T-helper 1 cell (primary cell): Measurements from ENCODE around the gene SLC25A38.
A peak's percentile ranks its signal among the peaks of the same experiment; 100 is the strongest.
"Not testable (repeated sequence)": the region's sequence is repeated elsewhere in the genome, so short reads cannot be mapped to it uniquely, and the experiment has no call there.

Experiments used
- DNase-seq, 5 donors: peaks; one replicate each; pipeline ENCODE4 v3.0.0-alpha.2; 2012 to 2020
- total RNA-seq, 4 donors: gene quantifications; one replicate each; lab custom pipeline; 2026; lab: John Stamatoyannopoulos, UW

Gene SLC25A38, protein sequence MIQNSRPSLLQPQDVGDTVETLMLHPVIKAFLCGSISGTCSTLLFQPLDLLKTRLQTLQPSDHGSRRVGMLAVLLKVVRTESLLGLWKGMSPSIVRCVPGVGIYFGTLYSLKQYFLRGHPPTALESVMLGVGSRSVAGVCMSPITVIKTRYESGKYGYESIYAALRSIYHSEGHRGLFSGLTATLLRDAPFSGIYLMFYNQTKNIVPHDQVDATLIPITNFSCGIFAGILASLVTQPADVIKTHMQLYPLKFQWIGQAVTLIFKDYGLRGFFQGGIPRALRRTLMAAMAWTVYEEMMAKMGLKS
- total RNA-seq: 64.8 to 85.9 (median 70.1) reads per million in 4 donors

DNA sequence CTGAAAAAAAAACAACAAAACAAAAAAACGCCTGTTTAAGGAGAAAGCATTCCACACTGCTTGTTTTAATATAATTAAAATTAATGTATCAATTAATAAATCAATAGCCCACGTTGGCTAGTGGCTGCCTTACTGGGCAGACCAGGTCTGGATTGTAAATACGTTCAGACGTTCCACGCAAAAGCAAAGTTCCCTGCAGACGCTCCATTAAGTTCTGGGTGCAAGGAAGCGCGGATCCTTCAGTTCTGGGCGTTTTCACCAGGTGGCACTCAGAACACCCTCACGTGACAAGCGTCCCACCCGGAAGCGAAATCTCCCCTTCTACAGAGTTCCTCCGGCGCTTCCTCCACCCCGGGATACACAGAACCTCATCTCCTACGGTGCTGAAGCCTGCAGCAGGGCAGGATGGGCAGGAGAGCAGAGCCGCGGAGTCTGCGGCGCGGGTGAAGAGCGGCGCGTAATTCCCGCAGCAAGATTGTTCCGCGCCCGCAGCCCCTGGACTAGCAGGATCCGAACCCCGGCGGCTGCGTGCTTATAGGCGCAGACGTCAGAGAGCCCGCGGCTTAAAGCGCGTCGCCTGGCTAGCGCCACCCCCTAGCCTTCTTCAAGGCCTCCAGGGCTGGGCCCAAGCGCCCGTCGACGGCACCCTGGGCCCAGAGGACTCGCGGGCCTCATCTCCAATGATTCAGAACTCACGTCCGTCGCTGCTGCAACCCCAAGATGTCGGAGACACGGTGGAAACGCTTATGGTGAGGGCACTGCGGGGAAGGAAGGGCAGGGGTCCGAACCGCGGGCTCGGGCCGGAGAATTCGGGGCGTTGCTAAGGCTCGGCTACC is at the start of gene SLC25A38:
Gene SLC25A38 (plus strand): TSS at position 326 of the 836 bp plus-strand sequence. CDS start 355 bp downstream, at position 681.
- DNase-seq: peak; percentile 54 to 92 (median 73)

DNA sequence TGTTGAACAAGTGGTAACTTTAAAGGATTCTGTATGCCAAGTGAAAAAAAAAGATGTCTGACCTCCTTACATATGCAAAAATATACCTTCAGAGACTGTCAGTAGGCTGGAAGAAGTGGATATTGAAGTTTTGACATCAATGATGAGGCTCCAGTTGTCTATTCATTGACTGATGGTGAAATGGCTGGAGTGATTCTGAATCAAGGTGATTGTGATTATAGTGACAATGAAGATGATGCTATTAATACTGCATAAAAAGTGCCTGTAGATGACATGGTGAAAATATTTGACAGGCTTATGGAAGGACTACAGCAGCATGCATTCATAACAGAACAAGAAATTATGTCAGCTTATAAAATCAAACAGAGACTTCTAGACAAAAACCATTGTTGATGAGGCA is 49.6 kb upstream of the SLC25A38 start:
- DNase-seq: no peak

DNA sequence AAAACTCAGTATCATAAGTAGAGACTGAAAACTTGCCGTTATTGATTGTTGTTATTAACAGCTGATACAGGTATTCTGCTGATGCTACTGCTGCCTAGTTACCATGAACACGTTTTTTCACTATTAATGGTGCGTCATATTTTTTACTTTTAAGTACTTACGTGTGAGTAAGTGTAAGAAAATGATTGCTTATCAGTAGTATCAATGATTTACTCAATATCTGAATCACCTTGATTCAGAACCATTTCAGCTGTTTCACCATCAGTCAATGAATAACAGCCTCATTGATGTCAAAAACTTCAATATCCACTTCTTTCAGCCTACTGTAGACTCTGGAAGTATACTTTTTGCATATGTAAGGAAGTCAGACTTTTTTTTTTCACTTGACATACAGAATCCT is 49.0 kb upstream of the SLC25A38 start:
- DNase-seq: no peak

DNA sequence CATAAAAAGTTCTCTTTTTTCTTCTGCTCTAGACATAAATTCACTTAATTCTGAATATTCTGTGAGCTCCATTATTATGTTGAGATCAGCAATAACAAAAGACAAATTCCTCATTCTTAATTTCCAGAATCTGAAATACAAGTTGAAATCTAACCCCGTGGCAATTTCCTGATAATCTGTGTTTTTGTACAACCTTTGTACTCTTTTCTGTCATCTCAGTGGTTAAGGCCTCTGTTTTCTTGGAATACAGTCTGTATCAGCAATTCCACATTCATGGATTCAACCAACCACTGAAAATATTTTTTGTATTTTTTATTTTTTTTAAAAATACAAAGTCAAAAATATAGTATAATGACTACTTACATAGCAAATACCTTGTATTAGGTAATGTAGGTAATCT is 45.0 kb upstream of the SLC25A38 start:
- no peak for DNase-seq

DNA sequence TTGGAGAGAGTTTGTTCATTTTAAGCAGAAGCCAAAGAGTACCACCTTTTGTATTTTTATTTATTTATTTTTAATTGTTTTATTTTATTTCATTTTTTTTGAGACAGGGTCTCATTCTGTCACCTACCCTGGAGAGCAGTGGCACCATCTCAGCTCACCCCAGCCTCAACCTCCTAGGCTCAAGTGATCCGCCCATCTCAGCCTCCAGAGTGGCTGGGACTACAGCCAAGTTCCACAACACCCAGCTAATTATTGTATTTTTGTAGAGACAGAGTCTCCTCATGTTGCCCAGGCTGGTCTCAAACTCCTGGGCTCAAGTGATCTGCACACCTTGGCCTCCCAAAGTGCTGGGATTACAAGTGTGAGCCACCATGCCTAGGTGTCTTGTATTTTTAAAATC is 44.1 kb upstream of the SLC25A38 start:
- DNase-seq: no peak

DNA sequence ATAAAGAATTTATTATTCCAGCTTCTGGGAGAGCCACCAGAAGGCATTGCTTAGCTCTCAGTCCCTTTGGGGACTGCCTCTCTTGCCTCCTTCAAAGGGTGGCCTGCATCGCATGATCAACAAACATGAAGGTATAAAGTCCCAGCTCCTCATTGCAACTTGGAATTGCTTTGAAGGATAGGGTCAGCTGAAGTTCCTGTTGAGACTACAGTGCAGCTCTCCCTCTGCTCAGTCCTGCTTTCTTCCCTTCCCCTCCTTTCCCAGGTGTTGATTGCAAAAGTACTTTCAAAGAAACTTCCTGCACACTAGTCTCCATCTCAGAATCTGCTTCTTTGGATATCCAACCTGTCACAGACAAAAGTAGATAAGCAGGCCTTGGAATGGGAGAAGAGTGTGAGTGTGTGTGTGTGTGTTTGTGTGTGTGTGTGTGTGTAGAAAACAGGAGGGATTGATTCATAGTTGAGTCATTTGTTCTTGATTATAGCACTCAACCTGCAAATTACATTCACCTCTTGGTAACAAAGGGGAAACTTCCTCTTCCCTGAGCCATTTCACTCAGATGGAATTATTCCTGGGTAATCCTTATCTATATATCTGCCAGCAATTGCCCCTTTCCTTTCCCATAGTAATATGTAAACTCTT is 40.0 kb upstream of the SLC25A38 start:
- DNase-seq: no peak

DNA sequence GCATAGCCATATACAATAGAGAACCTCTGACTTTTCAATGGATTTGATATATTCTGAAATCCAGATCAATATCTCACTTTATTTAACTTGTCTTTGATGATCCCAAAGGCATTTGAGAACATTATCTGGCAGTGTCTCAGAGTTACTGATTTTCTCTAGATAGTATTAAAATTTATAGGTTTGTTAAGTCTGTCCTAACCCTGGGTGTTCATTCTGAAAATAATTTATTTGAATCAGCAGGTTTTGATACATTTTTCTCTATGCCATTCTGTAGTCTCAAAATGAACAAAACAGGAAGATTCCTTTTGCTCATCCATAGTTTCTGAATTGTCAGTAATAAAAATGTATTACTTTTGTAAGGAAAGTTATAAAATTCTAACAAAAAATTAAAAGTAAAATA is 39.4 kb upstream of the SLC25A38 start:
- no peak for DNase-seq

DNA sequence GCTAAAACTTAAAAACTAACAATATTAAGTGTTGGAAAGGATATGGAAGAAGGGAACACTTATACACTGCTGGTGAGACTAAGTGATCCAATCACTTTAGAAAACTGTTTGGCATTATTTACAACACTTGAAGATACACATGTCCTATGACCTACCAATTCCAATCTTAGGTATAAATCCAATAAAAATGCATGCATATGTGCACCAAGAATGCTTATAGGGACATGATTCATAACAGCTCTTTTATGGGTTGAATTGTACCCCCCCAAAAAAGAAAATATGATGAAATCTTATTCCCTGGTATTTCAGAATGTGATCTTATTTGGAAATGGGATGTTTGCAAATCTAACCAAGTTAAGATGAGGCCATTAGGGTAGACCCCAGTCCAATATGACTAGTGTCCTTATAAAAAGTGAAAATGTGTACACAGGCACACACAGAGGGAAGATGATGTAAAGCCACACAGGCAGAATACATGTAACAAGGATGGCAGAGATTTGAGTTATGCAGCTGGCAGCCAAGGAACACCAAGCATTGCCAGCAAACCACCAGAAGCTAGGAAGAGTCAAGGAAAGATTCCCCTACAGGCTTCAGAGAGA is 38.3 kb upstream of the SLC25A38 start:
- DNase-seq: no peak

DNA sequence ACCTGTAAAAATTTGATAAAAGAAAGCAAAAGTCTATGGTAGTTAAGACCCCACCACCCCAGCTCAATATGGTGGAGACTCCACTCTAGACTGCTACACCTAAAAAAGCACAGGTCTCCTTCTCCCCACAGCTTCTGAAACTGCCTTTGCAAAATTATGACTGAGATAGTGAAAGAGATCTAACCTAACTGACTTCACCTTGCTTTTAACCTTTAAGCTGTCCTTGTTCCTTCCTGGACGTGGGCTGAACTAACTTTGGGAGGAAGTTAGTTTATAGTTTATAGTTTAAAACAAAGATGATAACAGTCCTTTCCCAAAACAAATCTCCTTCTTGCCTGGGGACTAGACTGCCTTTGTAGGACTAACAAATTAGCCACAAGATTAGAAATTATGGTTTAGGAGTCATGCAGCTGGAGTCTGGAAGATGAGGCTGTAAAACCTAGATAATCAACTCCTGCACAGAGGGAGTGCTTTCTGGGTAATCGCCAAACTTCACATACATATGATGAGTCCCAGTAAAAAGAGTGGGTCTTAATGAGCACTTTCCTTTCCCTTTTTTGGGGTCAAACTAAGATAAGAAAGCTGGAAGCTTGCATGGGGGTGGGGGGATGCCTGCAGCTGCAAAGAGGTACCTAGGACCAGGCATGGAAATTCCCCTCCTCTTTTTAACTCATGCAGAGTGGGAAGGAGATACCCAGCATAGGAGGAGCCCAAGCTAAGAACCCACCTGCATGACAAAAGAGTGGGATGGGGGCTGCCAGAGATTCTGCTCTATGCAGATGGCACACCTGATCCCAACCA is 36.2 kb upstream of the SLC25A38 start:
- DNase-seq: peak in 1 of 5 donors; percentile 71

DNA sequence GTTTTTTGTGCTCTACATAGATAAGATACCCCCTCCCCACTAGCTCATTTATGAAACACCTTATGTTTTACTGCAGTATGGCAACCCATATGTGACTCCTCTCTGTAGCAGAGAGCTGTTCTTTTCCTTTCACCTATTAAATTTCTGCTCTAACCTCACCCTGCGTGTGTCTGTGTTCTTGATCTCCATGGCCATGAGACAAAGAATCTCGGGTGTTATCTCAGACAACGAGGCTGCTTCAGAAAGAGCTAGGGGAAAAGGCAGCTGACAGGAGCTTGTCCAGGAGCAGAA is 35.6 kb upstream of the SLC25A38 start:
- DNase-seq: no peak

DNA sequence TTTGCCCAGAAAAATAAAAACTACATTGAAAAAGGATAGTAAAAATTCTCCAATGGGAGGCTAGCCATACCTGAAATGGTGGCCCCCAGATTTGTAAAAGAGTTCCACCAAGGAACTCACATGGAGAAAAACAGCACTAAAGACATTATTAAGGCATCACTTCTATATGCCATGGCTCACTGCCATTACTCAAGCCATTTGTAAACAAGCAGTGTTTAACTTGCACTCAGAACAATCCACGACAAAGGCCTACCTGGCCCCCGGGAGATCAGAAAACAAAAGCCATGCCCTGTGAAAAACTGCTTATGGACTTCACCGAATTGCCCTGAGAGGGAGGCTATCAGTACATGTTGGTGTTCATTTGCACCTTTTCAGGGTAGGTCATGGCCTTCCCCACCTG is 34.1 kb upstream of the SLC25A38 start:
- no peak for DNase-seq

DNA sequence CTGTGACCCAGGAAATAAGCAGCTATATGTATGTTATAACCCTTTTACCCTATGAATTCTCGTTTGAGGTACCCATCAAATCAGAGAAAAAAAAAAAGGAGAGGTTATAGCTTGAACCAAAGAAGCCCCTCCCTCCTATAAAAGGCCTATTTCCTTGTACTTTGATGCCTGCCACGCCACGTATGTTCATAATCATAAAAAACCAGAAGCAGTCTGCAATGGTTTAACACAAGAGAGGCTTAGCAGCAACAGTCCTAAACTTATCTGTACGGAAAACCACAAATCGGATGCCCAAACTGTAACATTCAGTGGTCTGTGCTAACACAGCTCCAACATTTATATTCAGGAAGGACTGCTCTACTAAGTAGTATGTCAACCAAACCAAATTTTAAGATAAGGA is 32.5 kb upstream of the SLC25A38 start:
- DNase-seq: no peak

DNA sequence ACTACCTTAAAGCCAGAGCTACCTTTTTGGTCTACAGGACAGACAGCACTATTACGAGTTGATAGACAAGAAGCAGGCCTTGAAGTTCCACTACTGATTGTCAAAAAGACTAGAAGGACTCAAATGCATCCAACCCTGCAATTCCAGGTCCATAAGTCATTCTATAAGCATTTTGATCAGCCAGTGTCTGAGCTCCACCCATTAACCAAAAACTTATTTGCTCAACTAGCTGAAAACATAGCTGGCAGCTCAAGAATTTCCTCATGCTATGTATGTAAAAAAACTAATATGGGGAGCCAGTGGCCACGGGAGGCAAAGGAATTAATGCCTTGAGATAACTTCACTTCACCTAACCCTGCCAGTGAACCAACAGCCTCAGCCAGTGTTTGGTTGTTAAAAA is 32.0 kb upstream of the SLC25A38 start:
- DNase-seq: not testable (repeated sequence)

DNA sequence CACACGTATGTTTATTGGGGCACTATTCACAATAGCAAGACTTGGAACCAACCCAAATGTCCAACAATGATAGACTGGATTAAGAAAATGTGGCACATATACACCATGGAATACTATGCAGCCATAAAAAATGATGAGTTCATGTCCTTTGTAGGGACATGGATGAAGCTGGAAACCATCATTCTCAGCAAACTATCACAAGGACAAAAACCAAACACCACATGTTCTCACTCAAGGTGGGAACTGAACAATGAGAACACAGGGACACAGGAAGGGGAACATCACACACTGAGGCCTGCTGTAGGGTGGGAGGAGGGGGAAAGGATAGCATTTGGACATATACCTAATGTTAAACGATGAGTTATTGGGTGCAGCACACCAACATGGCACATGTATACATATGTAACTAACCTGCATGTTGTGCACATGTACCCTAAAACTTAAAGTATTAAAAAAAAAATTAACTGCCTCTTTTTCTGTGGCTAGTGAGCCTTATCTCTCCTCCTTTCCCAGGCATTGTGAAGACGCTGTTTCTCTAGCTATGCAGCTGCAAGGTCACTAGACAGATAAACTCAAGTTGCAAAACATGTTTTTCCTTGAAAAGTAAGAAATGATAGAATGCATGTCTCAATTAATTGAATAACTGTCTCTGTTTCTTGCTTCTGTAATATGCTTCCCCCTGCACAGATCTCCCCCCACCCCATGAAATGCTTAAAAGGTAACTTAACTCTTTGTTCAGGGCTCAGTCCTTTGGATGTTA is 29.8 kb upstream of the SLC25A38 start:
- not testable (repeated sequence) for DNase-seq

DNA sequence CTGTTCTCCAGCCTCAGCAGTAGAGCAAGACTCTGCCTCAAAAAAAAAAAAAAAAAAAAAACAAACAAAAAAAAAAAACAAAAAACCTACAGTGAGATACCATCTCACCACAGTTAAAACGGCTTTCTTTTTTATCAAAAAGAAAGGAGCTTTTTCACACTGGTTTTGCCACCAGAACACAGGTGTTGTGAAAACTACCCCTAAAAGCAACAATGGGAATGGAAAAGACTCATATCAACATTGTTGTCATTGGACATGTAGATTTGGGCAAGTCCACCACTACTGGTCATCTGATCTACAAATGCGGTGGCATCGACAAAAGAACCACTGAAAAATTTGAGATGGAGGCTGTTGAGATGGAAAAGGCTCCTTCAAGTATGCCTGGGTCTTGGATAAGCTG is 24.8 kb upstream of the SLC25A38 start:
- DNase-seq: peak in 1 of 5 donors; percentile 40

DNA sequence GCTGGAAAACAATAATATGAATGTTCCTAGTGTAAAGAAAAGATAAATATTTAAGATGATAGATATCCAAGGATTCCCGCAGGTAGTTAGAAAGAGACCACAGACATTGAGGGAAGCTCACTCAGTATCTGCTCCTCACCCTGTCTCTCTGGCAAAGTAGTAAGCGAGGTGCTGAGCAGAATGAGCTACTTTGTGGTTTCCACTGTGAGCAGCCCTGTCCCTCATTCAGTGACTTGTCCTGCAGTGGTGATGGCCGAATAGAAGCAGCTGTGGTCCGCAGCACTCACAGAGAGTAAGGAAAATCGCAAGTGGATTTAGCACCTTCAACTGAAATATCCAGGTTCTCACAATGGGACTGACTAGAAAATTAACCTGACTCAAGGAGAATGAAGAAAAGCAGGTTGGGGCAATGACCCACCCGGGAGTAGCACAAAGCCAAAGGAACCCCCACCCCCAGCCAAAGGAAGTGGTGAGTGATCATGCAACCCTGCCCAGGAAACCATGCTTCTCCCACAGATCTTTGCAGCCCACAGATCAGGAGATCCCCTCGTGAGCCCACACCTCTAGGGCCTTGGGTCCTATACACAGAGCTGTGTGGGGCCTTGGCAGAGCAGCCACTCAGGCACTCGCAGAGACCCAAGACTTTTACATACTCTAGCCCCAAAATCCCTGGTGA is 21.8 kb upstream of the SLC25A38 start:
- DNase-seq: peak in 4 of 5 donors; percentile 8 to 84 (median 28)

DNA sequence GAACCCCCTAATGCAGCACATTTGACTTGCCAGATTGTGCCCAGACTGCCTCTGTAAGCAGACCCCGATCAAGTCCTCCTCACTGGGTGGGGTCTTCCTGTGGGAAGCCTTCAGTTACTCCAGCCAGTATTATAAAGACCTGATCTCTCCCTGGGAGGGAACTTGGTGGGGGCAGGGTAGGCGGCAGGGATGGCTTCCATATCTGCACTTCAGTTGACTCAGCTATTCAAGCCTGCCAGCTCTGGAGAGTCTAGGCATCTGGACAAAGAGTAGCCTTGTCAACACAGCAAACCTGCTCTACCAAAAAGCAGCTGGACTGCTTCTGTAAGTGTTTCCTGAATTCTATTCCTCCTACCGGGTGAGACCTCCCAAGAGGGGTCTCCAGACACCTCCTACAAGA is 21.0 kb upstream of the SLC25A38 start:
- DNase-seq: no peak

DNA sequence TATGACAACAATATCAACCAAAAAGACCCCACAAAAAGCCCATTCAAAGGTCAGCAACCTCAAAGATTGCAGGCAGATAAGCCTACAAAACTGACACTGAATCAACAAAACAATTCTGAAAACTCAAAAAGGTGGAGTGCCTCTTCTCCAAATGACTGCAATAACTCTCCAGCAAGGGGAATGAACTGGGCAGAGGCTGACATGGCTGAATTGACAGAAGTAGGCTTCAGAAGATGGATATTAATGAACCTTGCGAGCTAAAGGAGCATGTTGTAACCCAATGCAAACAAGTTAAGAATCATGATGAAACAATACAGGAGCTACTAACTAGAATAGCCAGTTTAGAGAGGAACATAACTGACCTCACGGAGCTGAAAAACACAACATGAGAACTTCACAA is 20.4 kb upstream of the SLC25A38 start:
- DNase-seq: no peak

DNA sequence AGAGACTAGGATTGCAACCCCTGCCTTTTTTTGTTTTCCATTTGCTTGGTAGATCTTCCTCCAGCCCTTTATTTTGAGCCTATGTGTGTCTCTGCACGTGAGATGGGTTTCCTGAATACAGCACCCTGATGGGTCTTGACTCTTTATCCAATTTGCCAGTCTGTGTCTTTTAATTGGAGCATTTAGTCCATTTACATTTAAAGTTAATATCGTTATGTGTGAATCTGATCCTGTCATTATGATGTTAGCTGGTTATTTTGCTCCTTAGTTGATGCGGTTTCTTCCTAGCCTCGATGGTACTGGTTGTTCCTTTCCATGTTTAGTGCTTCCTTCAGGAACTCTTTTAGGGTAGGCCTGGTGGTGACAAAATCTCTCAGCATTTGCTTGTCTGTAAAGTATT is 12.7 kb upstream of the SLC25A38 start:
- DNase-seq: not testable (repeated sequence)

DNA sequence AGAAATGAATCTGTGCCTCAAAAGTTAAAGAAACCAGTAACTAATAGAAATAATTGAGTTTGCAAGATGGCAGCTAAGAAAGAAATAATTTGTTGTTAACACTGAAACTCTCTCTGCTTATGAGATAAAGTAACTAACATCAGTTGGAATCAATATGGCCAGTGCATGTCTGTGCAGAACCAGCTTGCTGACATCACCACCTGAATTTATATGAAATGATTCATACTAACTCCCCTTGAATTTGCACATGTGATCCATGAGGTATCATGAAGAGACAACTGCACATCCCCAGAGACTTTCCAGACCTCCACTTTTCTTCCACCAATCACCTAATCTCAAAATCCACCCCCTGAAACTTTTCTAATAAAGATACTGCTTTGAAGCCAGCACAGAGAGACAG is 10.3 kb upstream of the SLC25A38 start:
- DNase-seq: no peak
